Esophagus squamous epithelium (tissue), 4 donors: Measurements from ENCODE around the gene ALDH18A1.

ENCODE experiments used
- CTCF ChIP-seq, 6 experiments: fragments of 450-650 bp in 4 of 6; fragments of 200-600 bp in 2 of 6; sonication (generic) in 2 of 6; IDR thresholded peaks; one replicate each; pipeline ENCODE4 v1.5.1; 2016 to 2019; ENCODE audit warnings: antibody characterized with exemption in 6 of 6, mild to moderate bottlenecking in 4 of 6, moderate library complexity in 4 of 6
- POLR2A ChIP-seq, 4 donors: fragments of 450-650 bp; IDR thresholded peaks; one replicate each; pipeline ENCODE4 v1.6.1; 2017; ENCODE audit warnings: antibody characterized with exemption in 4 of 4, mild to moderate bottlenecking in 4 of 4, moderate library complexity in 3 of 4

GRCh38 chr10:95635319-95635733 is 21.2 kb downstream of the ALDH18A1 start:
- TF ChIP-seq CTCF (IDR thresholded peaks at IDR 0.05) = no peak
- no peak for TF ChIP-seq POLR2A (IDR thresholded peaks at IDR 0.05)
